Heart right ventricle (tissue), 16 donors: ENCODE measurements around the gene CDC42BPG. TPM values are rescaled to one million over a fixed set of nuclear protein-coding genes. Genes with fewer than 3 reads are reported as not detected.

Source experiments
- ATAC-seq, 8 donors: fragments of 200-7000 bp; cut with Tn5 transposase; one replicate each; pipeline ENCODE4 v1.9.1; 2020; ENCODE audit warnings: mild to moderate bottlenecking in 8 of 8, moderate library complexity in 8 of 8, moderate number of reproducible peaks in 1 of 8
- DNase-seq, 2 donors: peaks; one replicate each; pipeline ENCODE4 v3.0.0-alpha.2; 2020
- H3K27ac ChIP-seq, 10 donors: fragments of 200-600 bp; sonication (generic) in 2 of 10; one replicate each; pipeline versions ENCODE4 v1.5.0 to v1.8.0; 2020 to 2022; ENCODE audit warnings: mild to moderate bottlenecking in 3 of 10
- H3K27me3 ChIP-seq, 7 donors: fragments of 200-600 bp; one replicate each; pipeline ENCODE4 v1.8.0; 2021 to 2022; ENCODE audit warnings: mild to moderate bottlenecking in 2 of 7
- H3K36me3 ChIP-seq, 9 donors: fragments of 200-600 bp; sonication (generic) in 1 of 9; one replicate each; pipeline versions ENCODE4 v1.5.0 to v1.8.0; 2020 to 2022; ENCODE audit warnings: mild to moderate bottlenecking in 2 of 9
- H3K4me1 ChIP-seq, 9 donors: fragments of 200-600 bp; sonication (generic) in 1 of 9; one replicate each; pipeline versions ENCODE4 v1.5.0 to v1.8.0; 2020 to 2022; ENCODE audit warnings: mild to moderate bottlenecking in 4 of 9
- H3K4me3 ChIP-seq, 10 donors: fragments of 200-600 bp; sonication (generic) in 2 of 10; one replicate each; pipeline versions ENCODE4 v1.5.0 to v1.8.0; 2020 to 2022; ENCODE audit warnings: mild to moderate bottlenecking in 7 of 10, moderate library complexity in 2 of 10
- H3K9me3 ChIP-seq, 11 donors: fragments of 200-600 bp in 10 of 11; sonication (generic) in 2 of 11; one replicate each; pipeline versions ENCODE4 v1.5.0 to v1.8.0; 2013 to 2022; ENCODE audit warnings: mild to moderate bottlenecking in 2 of 11, control low read depth in 1 of 11, moderate library complexity in 1 of 11
- CTCF ChIP-seq, 9 donors: fragments of 200-600 bp; sonication (generic) in 2 of 9; IDR thresholded peaks; one replicate each; pipeline versions ENCODE4 v1.5.0 to v1.8.0; 2021 to 2022; ENCODE audit warnings: antibody characterized with exemption in 9 of 9, mild to moderate bottlenecking in 5 of 9, moderate library complexity in 1 of 9
- WGBS, 2 donors: extraction: QIAGEN DNeasy Blood & Tissue Kit; methylation state at CpG; one replicate each; pipeline ENCODE4 v1.1.7; 2013; ENCODE audit warnings: inconsistent platforms in 1 of 2; 5-methylcytosine and 5-hydroxymethylcytosine counted together
- intact Hi-C, 10 donors: fragments of 100-400 bp; cut with DNase I; formaldehyde crosslinking; loops; one replicate each; pipeline versions ENCODE4 v1.11.1 to v1.14.2; 2022
- polyA plus RNA-seq, 2 donors: library from polyadenylated mRNA; stranded (reverse); fragments of 200-250 nt; gene quantifications; one replicate each; pipeline ENCODE4 v1.2.3, GENCODE V29; 2013
- total RNA-seq, 10 donors: library from RNA; stranded (reverse); fragmentation: NEBNext Ultra II Directional in 3 of 10; extraction: Animal tissue kit (Norgen Biotek cat#: 25700) in 3 of 10; gene quantifications; one replicate each; pipeline versions ENCODE4 v1.2.1 to v1.2.4, GENCODE V29; 2021 to 2023
- donor health status: Arrhythmogenic right ventricular cardiomyopathy.
- donor health status: ischemic (EF 13 %, LVEDD 7.1; RV severe dilation, severe dysfunction).
- donor health status: healthy with polysubstance abuse.
- donor health status: DM: no; HTN: yes; CAD: no.
- donor health status: DM: no; HTN: no; CAD: no.
- donor health status: ischemic (EF 25% LVEDD 6.9; RV normal size, moderate dysfunction).
- donor health status: ischemic (EF 25% LVEDD 5.7; RV mildly dilated, moderate dysfunction).
- donor health status: healthy.
- donor health status: DM: yes; HTN: yes; CAD: no.
- donor health status: Ischemic cardiomyopathy.
- donor health status: ischemic (EF 35%, LVEDD 5.7; RV mildly dilated, moderate dysfunction).
- donor health status: nonischemic (EF 11% LVEDD 7.7; RV severe dilation, severe dysfunction).
- donor health status: DM: yes; HTN: yes; CAD: no.
- donor health status: PGD.
- donor health status: ischemic (EF 29% LVEDD 5.4; RV normal size, mild dysfunction).
- donor health status: nonischemic (EF 23%, LVEDD 6.1; RV moderate dilation, normal function).

CDC42BPG gene
- total and polyA plus RNA-seq, 12 donors = 0.04 to 1.3 (median 0.27) TPM

- Histone ChIP-seq H3K9me3 (no peaks in the 10 kb centered on the region), H3K27me3 (no peaks in the 10 kb centered on the region), H3K36me3 (peaks cover 3 to 25% (median 4%) of the 10 kb centered on the region in 9 donors), H3K4me3 (peak overlapping the region; percentile 68 to 99 (median 94)), H3K4me1 (peaks cover 16 to 75% (median 59%) of the 10 kb centered on the region in 9 donors), H3K27ac (peak overlapping the region; percentile 55 to 96 (median 92))
- intact Hi-C loops = loop anchor here in 1 of 10 donors (2.0 kb wide), 1 partner anchor 23 kb away; no protein-coding TSS in a partner anchor
- ATAC-seq (peak in 7 of 8 donors; percentile 10 to 46 (median 18)), DNase-seq (no peak)
- TF ChIP-seq CTCF (IDR thresholded peaks at IDR 0.05) = no peak
- 0% methylated on average over 21 of the region's 21 CpGs for WGBS, 2 donors
These were observed 33.7 kb upstream of the CDC42BPG start for GRCh38 chr11:64878223-64878493.

- ATAC-seq (peak in 7 of 8 donors; percentile 0 to 11 (median 4)), DNase-seq (no peak)
- Histone ChIP-seq H3K4me1 (peaks cover 16 to 80% (median 64%) of the 10 kb centered on the region in 9 donors), H3K27me3 (no peaks in the 10 kb centered on the region), H3K4me3 (peak overlapping the region; percentile 68 to 99 (median 94)), H3K9me3 (no peaks in the 10 kb centered on the region), H3K36me3 (peaks cover 3 to 30% (median 8%) of the 10 kb centered on the region in 9 donors), H3K27ac (peak overlapping the region; percentile 55 to 96 (median 92))
- intact Hi-C loops = loop anchor here in 2 of 10 donors (2.0 kb wide), 1 partner anchor 23 kb away; no protein-coding TSS in a partner anchor
- 0% methylated on average over 41 of the region's 41 CpGs for WGBS, 2 donors
- no peak for TF ChIP-seq CTCF (IDR thresholded peaks at IDR 0.05)
These were observed 33.2 kb upstream of the CDC42BPG start for GRCh38 chr11:64877390-64878222.

GRCh38 chr11:64876835-64877341 lies 32.4 kb upstream of the CDC42BPG start:
- 8 to 10% methylated on average over 14 of the region's 14 CpGs for WGBS, 2 donors
- no peak for ATAC-seq
- H3K4me3 ChIP-seq = peak overlapping the region; percentile 68 to 99 (median 94)
- H3K27me3 ChIP-seq = no peaks in the 10 kb centered on the region
- peaks cover 3 to 37% (median 10%) of the 10 kb centered on the region in 9 donors for H3K36me3 ChIP-seq
- no peak for TF ChIP-seq CTCF (IDR thresholded peaks at IDR 0.05)
- intact Hi-C loops = loop anchor here in 1 of 10 donors (2.0 kb wide), 1 partner anchor 22 kb away; no protein-coding TSS in a partner anchor
- no peak for DNase-seq
- peaks cover 20 to 86% (median 71%) of the 10 kb centered on the region in 9 donors for H3K4me1 ChIP-seq
- H3K27ac ChIP-seq = peak overlapping the region in 9 of 10 donors; percentile 84 to 96 (median 92)
- no peaks in the 10 kb centered on the region for H3K9me3 ChIP-seq

GRCh38 chr11:64876229-64876750 lies 31.8 kb upstream of the CDC42BPG start:
- Histone ChIP-seq H3K27ac (peak overlapping the region in 9 of 10 donors; percentile 84 to 96 (median 92)), H3K4me1 (peaks cover 26 to 88% (median 77%) of the 10 kb centered on the region in 9 donors), H3K27me3 (no peaks in the 10 kb centered on the region), H3K9me3 (no peaks in the 10 kb centered on the region), H3K36me3 (peaks cover 3 to 43% (median 10%) of the 10 kb centered on the region in 9 donors), H3K4me3 (peak overlapping the region; percentile 68 to 99 (median 94))
- intact Hi-C loops = loop anchor here in 1 of 10 donors (2.0 kb wide), 1 partner anchor 21 kb away; no protein-coding TSS in a partner anchor
- 29 to 36% methylated on average over 11 of the region's 11 CpGs for WGBS, 2 donors
- ATAC-seq (no peak), DNase-seq (no peak)
- TF ChIP-seq CTCF (IDR thresholded peaks at IDR 0.05) = no peak
